Measurements from ENCODE around the gene P2RX1.

DNA sequence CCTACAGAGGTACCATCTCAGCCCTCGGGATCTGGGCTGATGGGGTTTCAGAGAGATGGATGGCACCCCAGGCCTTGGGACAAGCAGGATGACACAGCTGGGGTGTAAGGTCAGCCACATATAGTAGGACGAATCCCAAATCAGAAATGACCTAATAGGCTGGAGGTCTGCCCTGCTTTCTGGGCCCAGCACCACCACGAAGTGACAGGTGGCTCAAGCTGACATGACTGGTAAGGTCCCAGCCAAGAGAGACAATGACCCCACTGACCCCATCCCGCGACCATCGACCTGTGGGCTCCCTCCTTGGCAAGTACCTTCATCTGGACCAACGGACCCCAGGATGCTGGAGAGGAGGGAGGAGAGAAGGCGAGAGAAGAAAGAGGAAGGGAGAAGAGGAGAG, 39.0 kb downstream of the P2RX1 start:
- TF ChIP-seq, protein P1, sequence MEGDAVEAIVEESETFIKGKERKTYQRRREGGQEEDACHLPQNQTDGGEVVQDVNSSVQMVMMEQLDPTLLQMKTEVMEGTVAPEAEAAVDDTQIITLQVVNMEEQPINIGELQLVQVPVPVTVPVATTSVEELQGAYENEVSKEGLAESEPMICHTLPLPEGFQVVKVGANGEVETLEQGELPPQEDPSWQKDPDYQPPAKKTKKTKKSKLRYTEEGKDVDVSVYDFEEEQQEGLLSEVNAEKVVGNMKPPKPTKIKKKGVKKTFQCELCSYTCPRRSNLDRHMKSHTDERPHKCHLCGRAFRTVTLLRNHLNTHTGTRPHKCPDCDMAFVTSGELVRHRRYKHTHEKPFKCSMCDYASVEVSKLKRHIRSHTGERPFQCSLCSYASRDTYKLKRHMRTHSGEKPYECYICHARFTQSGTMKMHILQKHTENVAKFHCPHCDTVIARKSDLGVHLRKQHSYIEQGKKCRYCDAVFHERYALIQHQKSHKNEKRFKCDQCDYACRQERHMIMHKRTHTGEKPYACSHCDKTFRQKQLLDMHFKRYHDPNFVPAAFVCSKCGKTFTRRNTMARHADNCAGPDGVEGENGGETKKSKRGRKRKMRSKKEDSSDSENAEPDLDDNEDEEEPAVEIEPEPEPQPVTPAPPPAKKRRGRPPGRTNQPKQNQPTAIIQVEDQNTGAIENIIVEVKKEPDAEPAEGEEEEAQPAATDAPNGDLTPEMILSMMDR (IDR thresholded peaks at IDR 0.05): no peak
- TF ChIP-seq POLR2AphosphoS5 (IDR thresholded peaks at IDR 0.05): no peak

Measured in suprapubic skin (tissue), 3 donors.